HepG2 (cell line): Measurements from ENCODE around the gene NHSL1. TPM values are rescaled to one million over a fixed set of nuclear protein-coding genes. Genes with fewer than 3 reads are reported as not detected.

ENCODE experiments used
- CREM ChIP-seq, 2 experiments: sonication (generic) in 1 of 2; formaldehyde crosslinking in 1 of 2; IDR thresholded peaks; 2 replicates each; pipeline versions ENCODE4 v1.4.0 to v1.6.1; 2016 to 2020; ENCODE audit warnings: antibody characterized with exemption in 1 of 2, mild to moderate bottlenecking in 1 of 2, missing genetic modification reagents in 1 of 2
- DR1 ChIP-seq: sonication (generic); formaldehyde crosslinking; IDR thresholded peaks from 2 replicates; pipeline ENCODE4 v1.8.0; 2021; ENCODE audit warnings: mild to moderate bottlenecking, missing genetic modification reagents, inconsistent platforms
- FOXK1 ChIP-seq: sonication (generic); formaldehyde crosslinking; IDR thresholded peaks from 2 replicates; pipeline ENCODE4 v1.4.0; 2020; ENCODE audit warnings: low read depth, missing genetic modification reagents, borderline replicate concordance
- HDAC1 ChIP-seq: sonication (generic); formaldehyde crosslinking; IDR thresholded peaks from 2 replicates; pipeline ENCODE4 v1.5.1; 2020; ENCODE audit warnings: mild to moderate bottlenecking, missing genetic modification reagents
- HOXA9 ChIP-seq: sonication (generic); formaldehyde crosslinking; IDR thresholded peaks from 2 replicates; pipeline ENCODE4 v1.8.1; 2022; ENCODE audit warnings: missing genetic modification reagents, mild to moderate bottlenecking, moderate library complexity, borderline replicate concordance
- KLF11 ChIP-seq: IDR thresholded peaks from 2 replicates; pipeline ENCODE4 v1.6.1; 2016; ENCODE audit warnings: missing compliant biosample characterization
- KMT2B ChIP-seq: IDR thresholded peaks from 2 replicates; pipeline ENCODE4 v1.6.1; 2016; ENCODE audit warnings: missing genetic modification reagents, missing compliant biosample characterization
- MED13 ChIP-seq: sonication (generic); formaldehyde crosslinking; IDR thresholded peaks from 2 replicates; pipeline ENCODE4 v1.5.0; 2020; ENCODE audit warnings: missing genetic modification reagents
- MEIS1 ChIP-seq: sonication (generic); formaldehyde crosslinking; IDR thresholded peaks from 2 replicates; pipeline ENCODE4 v1.9.0; 2021; ENCODE audit warnings: mild to moderate bottlenecking, missing genetic modification reagents, moderate library complexity, borderline replicate concordance
- NFE2 ChIP-seq: sonication (generic); formaldehyde crosslinking; IDR thresholded peaks from 2 replicates; pipeline ENCODE4 v1.4.0; 2020; ENCODE audit warnings: missing genetic modification reagents
- TGIF2 ChIP-seq: IDR thresholded peaks from 2 replicates; pipeline ENCODE4 v1.6.1; 2016; ENCODE audit warnings: control low read depth, missing compliant biosample characterization
- WIZ ChIP-seq: sonication (generic); formaldehyde crosslinking; IDR thresholded peaks from 2 replicates; pipeline ENCODE4 v1.5.1; 2020; ENCODE audit warnings: mild to moderate bottlenecking, missing genetic modification reagents
- ZBTB42 ChIP-seq: sonication (generic); formaldehyde crosslinking; IDR thresholded peaks from 2 replicates; pipeline ENCODE4 v1.5.0; 2020; ENCODE audit warnings: mild to moderate bottlenecking, missing genetic modification reagents
- ZNF136 ChIP-seq: sonication (generic); formaldehyde crosslinking; IDR thresholded peaks from 2 replicates; pipeline ENCODE4 v1.8.1; 2022; ENCODE audit warnings: low read depth, mild to moderate bottlenecking, moderate library complexity, missing genetic modification reagents
- ZNF550 ChIP-seq: sonication (generic); formaldehyde crosslinking; IDR thresholded peaks from 2 replicates; pipeline ENCODE4 v1.4.0; 2020; ENCODE audit warnings: mild to moderate bottlenecking, missing genetic modification reagents, borderline replicate concordance
- ZSCAN22 ChIP-seq: sonication (generic); formaldehyde crosslinking; IDR thresholded peaks from 2 replicates; pipeline ENCODE4 v1.4.0; 2020; ENCODE audit warnings: mild to moderate bottlenecking, missing genetic modification reagents
- polyA plus RNA-seq, 8 experiments: library from polyadenylated mRNA; depleted of rRNA in 3 of 8; stranded (reverse) in 7 of 8; unstranded in 1 of 8; fragments of >200 nt; fragmentation: Illumina TruSeq in 4 of 8; extraction: Trizol in 4 of 8; gene quantifications; 2 replicates each; pipeline versions ENCODE4 v1.2.1 to v1.2.3, GENCODE V29; 2011 to 2016; ENCODE audit warnings: low read depth in 4 of 8, missing spikeins in 1 of 8, mixed read lengths in 1 of 8; ENCODE audit not compliant: insufficient read depth in 1 of 8
- total RNA-seq, 5 experiments: library from RNA; depleted of rRNA; stranded (reverse); fragments of >200 nt; fragmentation: Illumina TruSeq; extraction: Trizol; gene quantifications; 2 replicates each; pipeline ENCODE4 v1.2.3, GENCODE V29; 2016; ENCODE audit warnings: low read depth in 1 of 5
- TF ChIP-seq, protein P1 (sequence below): sonication (generic); formaldehyde crosslinking; IDR thresholded peaks from 2 replicates; pipeline ENCODE4 v1.5.1; 2020; ENCODE audit warnings: mild to moderate bottlenecking, missing genetic modification reagents, moderate library complexity
- TF ChIP-seq, protein P2 (sequence below): sonication (generic); formaldehyde crosslinking; IDR thresholded peaks from 2 replicates; pipeline ENCODE4 v1.8.0; 2022; ENCODE audit warnings: mild to moderate bottlenecking, missing genetic modification reagents; ENCODE audit not compliant: insufficient replicate concordance
- TF ChIP-seq, protein P3 (sequence below): fragments of 450-650 bp; IDR thresholded peaks from 2 replicates; pipeline ENCODE4 v1.6.1; 2017; ENCODE audit warnings: mild to moderate bottlenecking
- TF ChIP-seq, protein P4 (sequence below): sonication (generic); formaldehyde crosslinking; IDR thresholded peaks from 2 replicates; pipeline ENCODE4 v1.4.0; 2020; ENCODE audit warnings: mild to moderate bottlenecking, missing genetic modification reagents
- TF ChIP-seq, protein P5 (sequence below): sonication (generic); formaldehyde crosslinking; IDR thresholded peaks from 2 replicates; pipeline ENCODE4 v1.5.1; 2020; ENCODE audit warnings: missing genetic modification reagents, mild to moderate bottlenecking, borderline replicate concordance

NHSL1 gene
- total and polyA plus RNA-seq, 2 of the 13 experiments (the other 11 are each of a cell fraction or from before 2014, with no cell fraction given): 24.9 to 53.6 TPM

DNA sequence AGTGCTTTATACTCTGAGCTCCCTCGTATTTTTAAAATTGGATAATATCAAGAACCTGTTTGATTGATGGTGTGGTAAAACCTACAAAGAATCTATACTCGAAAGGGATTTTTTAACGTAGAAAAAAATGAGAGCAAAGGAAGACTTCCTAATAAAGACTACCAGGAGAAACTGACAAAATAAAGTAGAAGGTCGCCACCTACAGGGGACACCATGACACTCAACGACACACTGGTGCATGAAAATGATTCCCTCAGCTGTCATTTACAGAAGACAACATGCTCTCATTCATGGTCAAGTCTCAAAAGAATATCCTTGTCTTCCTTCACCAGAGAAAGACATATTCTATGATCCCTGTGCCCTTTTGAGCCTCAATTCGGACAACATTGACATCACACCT, 10.1 kb upstream of the NHSL1 start (continued):
- TF ChIP-seq, protein P1, sequence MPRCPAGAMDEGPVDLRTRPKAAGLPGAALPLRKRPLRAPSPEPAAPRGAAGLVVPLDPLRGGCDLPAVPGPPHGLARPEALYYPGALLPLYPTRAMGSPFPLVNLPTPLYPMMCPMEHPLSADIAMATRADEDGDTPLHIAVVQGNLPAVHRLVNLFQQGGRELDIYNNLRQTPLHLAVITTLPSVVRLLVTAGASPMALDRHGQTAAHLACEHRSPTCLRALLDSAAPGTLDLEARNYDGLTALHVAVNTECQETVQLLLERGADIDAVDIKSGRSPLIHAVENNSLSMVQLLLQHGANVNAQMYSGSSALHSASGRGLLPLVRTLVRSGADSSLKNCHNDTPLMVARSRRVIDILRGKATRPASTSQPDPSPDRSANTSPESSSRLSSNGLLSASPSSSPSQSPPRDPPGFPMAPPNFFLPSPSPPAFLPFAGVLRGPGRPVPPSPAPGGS (CRISPR knock-in tag): no peak
- no peak for TF ChIP-seq MEIS1 (CRISPR knock-in tag)
- TF ChIP-seq HOXA9 (CRISPR knock-in tag): no peak
- TF ChIP-seq KMT2B (CRISPR knock-in tag): no peak
- TF ChIP-seq, protein P2, sequence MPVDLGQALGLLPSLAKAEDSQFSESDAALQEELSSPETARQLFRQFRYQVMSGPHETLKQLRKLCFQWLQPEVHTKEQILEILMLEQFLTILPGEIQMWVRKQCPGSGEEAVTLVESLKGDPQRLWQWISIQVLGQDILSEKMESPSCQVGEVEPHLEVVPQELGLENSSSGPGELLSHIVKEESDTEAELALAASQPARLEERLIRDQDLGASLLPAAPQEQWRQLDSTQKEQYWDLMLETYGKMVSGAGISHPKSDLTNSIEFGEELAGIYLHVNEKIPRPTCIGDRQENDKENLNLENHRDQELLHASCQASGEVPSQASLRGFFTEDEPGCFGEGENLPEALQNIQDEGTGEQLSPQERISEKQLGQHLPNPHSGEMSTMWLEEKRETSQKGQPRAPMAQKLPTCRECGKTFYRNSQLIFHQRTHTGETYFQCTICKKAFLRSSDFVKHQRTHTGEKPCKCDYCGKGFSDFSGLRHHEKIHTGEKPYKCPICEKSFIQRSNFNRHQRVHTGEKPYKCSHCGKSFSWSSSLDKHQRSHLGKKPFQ (CRISPR knock-in tag): no peak
- no peak for TF ChIP-seq ZBTB42
- TF ChIP-seq, protein P3, sequence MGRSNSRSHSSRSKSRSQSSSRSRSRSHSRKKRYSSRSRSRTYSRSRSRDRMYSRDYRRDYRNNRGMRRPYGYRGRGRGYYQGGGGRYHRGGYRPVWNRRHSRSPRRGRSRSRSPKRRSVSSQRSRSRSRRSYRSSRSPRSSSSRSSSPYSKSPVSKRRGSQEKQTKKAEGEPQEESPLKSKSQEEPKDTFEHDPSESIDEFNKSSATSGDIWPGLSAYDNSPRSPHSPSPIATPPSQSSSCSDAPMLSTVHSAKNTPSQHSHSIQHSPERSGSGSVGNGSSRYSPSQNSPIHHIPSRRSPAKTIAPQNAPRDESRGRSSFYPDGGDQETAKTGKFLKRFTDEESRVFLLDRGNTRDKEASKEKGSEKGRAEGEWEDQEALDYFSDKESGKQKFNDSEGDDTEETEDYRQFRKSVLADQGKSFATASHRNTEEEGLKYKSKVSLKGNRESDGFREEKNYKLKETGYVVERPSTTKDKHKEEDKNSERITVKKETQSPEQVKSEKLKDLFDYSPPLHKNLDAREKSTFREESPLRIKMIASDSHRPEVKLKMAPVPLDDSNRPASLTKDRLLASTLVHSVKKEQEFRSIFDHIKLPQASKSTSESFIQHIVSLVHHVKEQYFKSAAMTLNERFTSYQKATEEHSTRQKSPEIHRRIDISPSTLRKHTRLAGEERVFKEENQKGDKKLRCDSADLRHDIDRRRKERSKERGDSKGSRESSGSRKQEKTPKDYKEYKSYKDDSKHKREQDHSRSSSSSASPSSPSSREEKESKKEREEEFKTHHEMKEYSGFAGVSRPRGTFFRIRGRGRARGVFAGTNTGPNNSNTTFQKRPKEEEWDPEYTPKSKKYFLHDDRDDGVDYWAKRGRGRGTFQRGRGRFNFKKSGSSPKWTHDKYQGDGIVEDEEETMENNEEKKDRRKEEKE: no peak
- TF ChIP-seq MED13 (CRISPR knock-in tag): no peak
- TF ChIP-seq FOXK1 (CRISPR knock-in tag): peak; percentile 47; the same call in 1 of the 2 replicates
- TF ChIP-seq CREM (IDR thresholded peaks at IDR 0.05): no peak
- no peak for TF ChIP-seq CREM (CRISPR knock-in tag; IDR thresholded peaks at IDR 0.05)
- TF ChIP-seq, protein P4, sequence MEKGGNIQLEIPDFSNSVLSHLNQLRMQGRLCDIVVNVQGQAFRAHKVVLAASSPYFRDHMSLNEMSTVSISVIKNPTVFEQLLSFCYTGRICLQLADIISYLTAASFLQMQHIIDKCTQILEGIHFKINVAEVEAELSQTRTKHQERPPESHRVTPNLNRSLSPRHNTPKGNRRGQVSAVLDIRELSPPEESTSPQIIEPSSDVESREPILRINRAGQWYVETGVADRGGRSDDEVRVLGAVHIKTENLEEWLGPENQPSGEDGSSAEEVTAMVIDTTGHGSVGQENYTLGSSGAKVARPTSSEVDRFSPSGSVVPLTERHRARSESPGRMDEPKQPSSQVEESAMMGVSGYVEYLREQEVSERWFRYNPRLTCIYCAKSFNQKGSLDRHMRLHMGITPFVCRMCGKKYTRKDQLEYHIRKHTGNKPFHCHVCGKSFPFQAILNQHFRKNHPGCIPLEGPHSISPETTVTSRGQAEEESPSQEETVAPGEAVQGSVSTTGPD (CRISPR knock-in tag): no peak
- TF ChIP-seq TGIF2 (CRISPR knock-in tag): peak; percentile 74; the same call in 1 of the 2 replicates
- no peak for TF ChIP-seq NFE2 (CRISPR knock-in tag)
- no peak for TF ChIP-seq WIZ (CRISPR knock-in tag)
- TF ChIP-seq ZSCAN22 (CRISPR knock-in tag): no peak
- 0 out of 2 replicates have a peak, but pooled peaks have one; percentile 46 for TF ChIP-seq KLF11 (CRISPR knock-in tag)
- TF ChIP-seq, protein P5, sequence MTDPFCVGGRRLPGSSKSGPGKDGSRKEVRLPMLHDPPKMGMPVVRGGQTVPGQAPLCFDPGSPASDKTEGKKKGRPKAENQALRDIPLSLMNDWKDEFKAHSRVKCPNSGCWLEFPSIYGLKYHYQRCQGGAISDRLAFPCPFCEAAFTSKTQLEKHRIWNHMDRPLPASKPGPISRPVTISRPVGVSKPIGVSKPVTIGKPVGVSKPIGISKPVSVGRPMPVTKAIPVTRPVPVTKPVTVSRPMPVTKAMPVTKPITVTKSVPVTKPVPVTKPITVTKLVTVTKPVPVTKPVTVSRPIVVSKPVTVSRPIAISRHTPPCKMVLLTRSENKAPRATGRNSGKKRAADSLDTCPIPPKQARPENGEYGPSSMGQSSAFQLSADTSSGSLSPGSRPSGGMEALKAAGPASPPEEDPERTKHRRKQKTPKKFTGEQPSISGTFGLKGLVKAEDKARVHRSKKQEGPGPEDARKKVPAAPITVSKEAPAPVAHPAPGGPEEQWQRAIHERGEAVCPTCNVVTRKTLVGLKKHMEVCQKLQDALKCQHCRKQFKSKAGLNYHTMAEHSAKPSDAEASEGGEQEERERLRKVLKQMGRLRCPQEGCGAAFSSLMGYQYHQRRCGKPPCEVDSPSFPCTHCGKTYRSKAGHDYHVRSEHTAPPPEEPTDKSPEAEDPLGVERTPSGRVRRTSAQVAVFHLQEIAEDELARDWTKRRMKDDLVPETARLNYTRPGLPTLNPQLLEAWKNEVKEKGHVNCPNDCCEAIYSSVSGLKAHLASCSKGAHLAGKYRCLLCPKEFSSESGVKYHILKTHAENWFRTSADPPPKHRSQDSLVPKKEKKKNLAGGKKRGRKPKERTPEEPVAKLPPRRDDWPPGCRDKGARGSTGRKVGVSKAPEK (CRISPR knock-in tag): no peak
- TF ChIP-seq DR1: no peak
- no peak for TF ChIP-seq ZNF136
- TF ChIP-seq HDAC1 (CRISPR knock-in tag): no peak
- TF ChIP-seq ZNF550: no peak
